Activated gamma-delta T cell treated with Interleukin-2 at 50 U/mL for 16 hours (primary cell): ENCODE results near the gene CRCP.
"Not testable (repeated sequence)": the region's sequence is repeated elsewhere in the genome, so short reads cannot be mapped to it uniquely, and the experiment has no call there.

Experiments used
- DNase-seq: peaks from one replicate; pipeline ENCODE4 v3.0.0-alpha.2; 2020

Gene CRCP

DNA sequence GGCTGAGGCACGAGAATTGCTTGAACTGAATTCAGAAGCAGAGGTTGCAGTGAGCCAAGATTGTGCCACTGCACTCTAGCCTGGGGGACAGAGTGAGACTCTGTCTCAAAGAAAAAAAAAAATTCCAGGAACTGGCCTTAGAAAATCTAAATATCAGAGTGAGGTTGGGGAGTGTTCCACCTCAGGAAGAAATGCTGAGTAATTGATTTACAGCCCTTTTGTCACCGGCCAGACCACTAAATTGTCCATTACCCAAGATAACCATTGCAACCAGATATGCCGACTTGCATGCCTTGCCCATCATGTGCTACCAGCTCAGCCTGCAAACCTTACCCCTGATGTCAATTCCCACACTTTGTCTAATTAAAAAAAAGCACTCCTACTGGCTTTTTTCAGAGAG lies 42.4 kb downstream of the CRCP start:
- DNase-seq, result no peak

DNA sequence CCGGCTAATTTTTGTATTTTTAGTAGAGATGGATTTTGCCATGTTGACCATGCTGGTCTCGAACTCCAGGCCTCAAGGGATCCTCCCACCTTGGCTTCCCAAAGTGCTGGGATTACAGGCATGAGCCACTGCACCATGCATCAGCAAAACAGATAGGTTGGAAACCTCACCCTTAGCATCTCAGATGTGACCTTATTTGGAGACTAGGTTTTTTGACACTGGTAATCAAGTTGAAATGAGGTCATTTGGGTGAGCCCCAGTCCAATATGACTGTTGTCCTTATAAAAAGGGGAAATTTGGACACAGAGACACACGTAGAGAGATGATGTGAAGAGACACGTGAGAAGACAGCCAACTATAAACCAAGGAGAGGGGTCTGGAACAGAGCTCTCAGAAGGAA lies 48.0 kb downstream of the CRCP start:
- no peak for DNase-seq

- DNase-seq, result no peak
Observed at GRCh38 chr7:66163186-66163610, 48.6 kb downstream of the CRCP start.

- DNase-seq, result no peak
Observed at GRCh38 chr7:66164356-66164755, 49.7 kb downstream of the CRCP start.

DNA sequence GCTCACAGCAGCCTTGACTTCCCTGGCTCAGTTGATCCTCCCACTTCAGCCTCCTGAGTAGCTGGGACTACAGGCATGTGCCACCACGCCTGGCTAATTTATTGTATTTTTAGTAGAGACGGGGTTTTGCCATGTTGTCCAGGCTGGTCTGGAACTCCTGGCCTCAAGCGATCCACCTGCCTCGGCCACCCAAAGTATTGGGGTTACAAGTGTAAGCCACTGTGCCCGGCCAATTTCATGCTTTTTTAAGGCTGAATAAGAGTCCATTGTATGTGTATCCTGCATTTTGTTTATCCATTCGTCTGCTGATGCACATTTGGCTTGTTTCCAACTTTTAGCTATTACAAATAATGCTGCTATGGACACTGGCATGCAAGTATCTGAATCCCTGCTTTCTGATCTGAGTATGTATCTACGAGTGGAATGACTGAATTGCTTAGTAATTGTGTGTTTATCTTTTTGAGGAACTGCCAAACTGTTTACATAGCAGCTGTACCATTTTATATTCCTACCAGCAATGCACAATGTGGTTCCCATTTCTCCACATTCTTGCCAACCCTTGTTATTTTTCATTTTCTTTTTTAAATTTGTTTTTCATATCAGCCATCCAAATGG lies 53.2 kb downstream of the CRCP start:
- no peak for DNase-seq

DNA sequence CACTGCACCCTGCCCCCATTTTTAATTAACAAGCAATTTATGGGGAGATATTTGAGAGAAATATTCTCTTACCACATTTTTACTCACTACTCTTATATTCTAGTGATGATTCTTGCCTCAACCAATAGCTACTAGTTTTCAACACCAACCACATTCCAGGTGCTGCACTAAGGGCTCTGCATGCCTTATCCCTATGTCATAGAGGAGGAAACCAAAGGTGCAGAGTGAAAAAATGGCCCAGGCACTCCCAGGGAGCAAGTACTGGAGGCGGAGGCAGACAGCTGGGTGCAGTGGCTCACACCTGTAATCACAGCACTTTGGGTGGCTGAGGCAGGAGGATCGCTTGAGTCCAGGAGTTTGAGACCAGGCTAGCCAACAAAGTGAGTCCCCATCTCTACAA lies 55.0 kb downstream of the CRCP start:
- no peak for DNase-seq

- DNase-seq, result no peak
Observed at GRCh38 chr7:66170309-66171231, 55.9 kb downstream of the CRCP start.

DNA sequence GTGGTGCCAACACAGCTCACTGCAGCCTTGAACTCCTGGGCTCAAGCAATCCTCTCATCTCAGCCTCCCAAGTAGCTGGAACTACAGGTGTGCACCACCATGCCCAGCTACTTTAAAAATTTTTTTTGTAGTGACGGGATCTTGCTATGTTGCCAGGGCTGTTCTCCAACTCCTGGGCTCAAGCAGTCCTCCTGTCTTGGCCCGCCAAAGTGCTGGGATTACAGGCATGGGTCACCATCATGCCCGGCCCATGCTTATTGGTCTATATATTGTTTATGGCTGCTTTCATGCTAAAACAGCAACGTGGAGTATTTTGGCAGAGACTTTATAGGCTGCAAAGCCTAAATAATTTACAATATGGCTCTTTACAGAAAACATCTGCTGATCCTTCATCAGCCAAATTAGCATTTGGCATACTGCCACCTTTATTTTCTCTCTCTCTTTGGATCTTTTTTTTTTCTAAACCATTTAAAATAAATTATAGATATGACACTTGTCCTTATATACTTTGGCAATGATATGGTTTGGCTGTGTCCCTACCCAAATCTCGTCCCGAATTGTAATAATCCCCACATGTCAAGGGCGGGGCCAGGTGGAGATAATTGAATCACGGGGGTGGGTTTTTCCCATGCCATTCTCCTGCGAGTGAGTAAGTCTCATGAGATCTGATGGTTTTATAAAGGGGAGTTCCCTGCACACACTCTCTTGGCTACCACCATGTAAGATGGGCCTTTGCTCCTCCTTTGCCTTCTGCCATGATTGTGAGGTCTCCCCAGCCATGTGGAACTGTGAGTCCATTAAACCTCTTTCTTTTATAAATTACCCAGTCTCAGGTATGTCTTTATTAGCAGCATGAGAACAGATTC lies 58.1 kb downstream of the CRCP start:
- not testable (repeated sequence) for DNase-seq

GRCh38 chr7:66173856-66174255 lies 59.2 kb downstream of the CRCP start:
- no peak for DNase-seq

GRCh38 chr7:66175006-66175405 lies 60.4 kb downstream of the CRCP start:
- not testable (repeated sequence) for DNase-seq

GRCh38 chr7:66176914-66177313 lies 62.3 kb downstream of the CRCP start:
- no peak for DNase-seq

- DNase-seq, result no peak
Observed at GRCh38 chr7:66178258-66178657, 63.6 kb downstream of the CRCP start.

- DNase-seq, result no peak
Observed at GRCh38 chr7:66181329-66181728, 66.7 kb downstream of the CRCP start.

DNA sequence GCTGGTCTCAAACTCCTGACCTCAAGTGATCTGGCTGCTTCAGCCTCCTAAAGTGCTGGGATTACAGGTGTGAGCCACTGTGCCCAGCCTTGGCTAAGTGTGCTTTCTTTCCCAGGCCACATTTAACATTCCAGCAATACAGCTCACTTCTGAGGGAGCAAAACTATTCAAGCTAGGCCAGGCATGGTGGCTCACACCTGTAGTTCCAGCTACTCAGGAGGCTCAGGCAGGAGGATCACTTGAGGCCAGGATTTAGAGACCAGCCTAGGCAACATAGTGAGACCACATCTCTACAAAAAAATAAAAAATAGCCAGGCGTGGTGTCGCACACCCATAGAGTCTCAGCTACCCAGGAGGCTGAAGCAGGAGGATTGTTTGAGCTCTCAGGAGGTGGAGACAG lies 67.2 kb downstream of the CRCP start:
- no peak for DNase-seq

GRCh38 chr7:66182920-66183319 lies 68.3 kb downstream of the CRCP start:
- no peak for DNase-seq

DNA sequence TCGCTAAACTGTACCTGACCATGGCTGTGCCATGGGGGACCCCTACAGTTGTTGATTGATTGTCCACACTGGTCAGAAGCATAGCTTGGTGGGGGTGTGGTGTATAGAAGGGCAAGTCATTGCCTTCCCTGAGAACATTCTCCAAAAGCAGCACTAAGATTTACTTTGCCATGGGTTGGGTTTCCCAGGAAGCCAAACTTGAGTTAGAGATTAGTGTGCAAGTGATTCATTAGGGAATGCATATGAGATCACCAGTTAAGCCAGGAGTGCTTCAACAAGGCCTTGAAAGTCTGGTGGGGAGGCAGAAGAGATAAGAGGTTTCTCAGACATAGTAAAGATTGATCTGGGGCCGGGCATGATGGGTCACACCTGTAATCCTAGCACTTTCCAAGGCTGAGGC lies 69.1 kb downstream of the CRCP start:
- DNase-seq, result no peak

DNA sequence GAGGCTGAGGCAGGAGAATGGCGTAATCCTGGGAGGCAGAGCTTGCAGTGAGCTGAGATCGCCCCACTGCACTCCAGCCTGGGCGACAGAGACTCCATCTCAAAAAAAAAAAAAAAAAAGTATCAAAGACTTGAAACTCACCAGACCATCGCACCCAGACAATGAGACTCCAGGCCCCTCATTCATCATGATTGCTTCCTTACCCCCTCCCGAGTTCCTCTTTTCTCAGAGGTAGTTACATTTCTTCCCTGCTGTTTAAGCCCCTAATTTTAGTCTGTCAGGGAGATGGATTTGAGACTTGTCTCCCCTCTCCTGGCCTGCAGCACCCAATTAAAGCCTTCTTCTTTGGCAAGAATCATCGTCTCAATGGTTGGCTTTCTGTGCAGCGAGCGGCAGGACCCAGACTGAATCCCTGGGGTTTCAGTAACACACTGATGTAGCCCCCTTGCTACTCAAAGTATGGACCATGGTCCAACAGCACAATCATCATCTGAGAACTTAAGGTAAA lies 71.1 kb downstream of the CRCP start:
- DNase-seq, result no peak

- no peak for DNase-seq
Observed at GRCh38 chr7:66186991-66187390, 72.3 kb downstream of the CRCP start.

DNA sequence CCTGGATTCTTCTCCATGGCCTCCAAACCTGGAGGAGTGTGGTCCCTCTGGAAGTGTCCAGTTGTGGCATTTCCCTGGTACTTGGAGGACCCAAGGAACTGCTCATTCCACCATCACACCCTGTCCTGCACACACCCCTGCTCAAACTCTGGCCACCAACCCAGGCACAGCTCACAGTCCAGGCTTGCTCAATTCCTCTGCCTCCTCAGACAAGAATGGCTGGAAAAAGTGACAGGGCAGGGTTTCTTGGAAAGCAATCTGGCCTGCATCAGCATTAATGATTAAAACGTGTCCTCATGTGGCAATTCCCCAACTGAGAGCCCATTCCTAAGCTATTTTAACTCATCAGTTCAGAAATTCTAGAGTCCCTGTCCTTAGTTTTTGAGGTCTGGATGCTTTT lies 73.3 kb downstream of the CRCP start:
- no peak for DNase-seq

- DNase-seq, result no peak
Observed at GRCh38 chr7:66188645-66189044, 74.0 kb downstream of the CRCP start.

GRCh38 chr7:66189695-66190503 lies 75.3 kb downstream of the CRCP start:
- DNase-seq, result no peak

GRCh38 chr7:66190504-66190857 lies 75.8 kb downstream of the CRCP start:
- no peak for DNase-seq
